ENCODE measurements around the gene CBX3. TPM values are rescaled to one million over a fixed set of nuclear protein-coding genes. Genes with fewer than 3 reads are reported as not detected.

The CBX3 gene
- total RNA-seq, 1 donor: 160 TPM

DNA sequence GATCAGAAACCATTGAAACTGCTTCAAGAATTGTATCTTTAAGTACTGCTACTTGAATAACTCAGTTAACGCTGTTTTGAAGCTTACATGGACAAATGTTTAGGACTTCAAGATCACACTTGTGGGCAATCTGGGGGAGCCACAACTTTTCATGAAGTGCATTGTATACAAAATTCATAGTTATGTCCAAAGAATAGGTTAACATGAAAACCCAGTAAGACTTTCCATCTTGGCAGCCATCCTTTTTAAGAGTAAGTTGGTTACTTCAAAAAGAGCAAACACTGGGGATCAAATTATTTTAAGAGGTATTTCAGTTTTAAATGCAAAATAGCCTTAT is 15.7 kb upstream of the CBX3 start:
- TF ChIP-seq, protein P1, sequence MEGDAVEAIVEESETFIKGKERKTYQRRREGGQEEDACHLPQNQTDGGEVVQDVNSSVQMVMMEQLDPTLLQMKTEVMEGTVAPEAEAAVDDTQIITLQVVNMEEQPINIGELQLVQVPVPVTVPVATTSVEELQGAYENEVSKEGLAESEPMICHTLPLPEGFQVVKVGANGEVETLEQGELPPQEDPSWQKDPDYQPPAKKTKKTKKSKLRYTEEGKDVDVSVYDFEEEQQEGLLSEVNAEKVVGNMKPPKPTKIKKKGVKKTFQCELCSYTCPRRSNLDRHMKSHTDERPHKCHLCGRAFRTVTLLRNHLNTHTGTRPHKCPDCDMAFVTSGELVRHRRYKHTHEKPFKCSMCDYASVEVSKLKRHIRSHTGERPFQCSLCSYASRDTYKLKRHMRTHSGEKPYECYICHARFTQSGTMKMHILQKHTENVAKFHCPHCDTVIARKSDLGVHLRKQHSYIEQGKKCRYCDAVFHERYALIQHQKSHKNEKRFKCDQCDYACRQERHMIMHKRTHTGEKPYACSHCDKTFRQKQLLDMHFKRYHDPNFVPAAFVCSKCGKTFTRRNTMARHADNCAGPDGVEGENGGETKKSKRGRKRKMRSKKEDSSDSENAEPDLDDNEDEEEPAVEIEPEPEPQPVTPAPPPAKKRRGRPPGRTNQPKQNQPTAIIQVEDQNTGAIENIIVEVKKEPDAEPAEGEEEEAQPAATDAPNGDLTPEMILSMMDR (IDR thresholded peaks at IDR 0.05; ENCODE audit: insufficient read depth, low read length): no peak
- DNase-seq (ENCODE audit: low read depth): no peak

DNA sequence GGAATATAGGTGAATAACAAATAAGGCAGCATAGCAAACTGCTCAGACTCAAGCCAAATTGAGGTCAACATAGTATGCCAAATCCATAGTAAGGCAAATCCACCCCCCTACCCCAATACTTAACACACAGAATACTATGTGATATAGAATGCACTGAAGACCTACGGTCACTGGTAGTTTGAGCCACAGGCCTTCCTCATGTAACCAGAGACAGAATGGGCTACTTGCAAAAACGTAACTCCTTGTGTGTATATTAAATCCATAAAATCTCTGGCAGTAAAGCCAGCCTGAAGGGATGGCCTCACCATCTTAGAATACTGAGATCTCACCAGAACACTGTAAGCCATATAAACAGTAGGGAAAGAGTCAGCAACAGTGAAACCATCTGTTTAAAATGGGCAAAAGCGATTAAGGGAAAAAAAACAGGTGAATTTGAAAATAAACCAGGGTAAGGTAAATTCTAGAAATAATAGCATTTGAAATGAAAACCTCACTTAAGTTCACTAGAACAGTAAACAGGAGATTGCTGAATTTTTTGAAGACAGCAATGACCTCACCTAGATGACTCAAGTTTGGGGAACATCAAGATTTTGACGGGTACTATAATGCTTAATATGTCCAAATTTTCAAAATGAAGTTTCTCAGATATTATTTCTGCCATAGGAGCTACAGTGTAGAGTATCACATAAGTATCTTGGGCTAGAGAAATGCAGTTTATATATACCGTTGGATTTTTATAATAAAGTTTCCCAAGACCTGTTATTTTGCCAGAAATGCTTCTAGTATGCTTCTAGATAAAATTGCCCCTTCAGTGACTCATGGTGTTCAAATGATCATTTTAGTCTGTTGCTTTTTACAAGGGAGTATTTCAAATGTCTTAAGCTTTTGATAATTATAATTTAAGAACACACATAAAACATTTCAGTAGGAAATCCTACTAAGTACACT is 14.9 kb upstream of the CBX3 start:
- TF ChIP-seq, protein P1 (IDR thresholded peaks at IDR 0.05; ENCODE audit: insufficient read depth, low read length): no peak
- no peak for DNase-seq (ENCODE audit: low read depth)
- no peak overlapping the region for H3K4me3 ChIP-seq (ENCODE audit: low read depth, low read length)

More for the DNA sequence above, 15.7 kb upstream of the CBX3 start:
- no peak overlapping the region for H3K4me3 ChIP-seq (ENCODE audit: low read depth, low read length)

DNA sequence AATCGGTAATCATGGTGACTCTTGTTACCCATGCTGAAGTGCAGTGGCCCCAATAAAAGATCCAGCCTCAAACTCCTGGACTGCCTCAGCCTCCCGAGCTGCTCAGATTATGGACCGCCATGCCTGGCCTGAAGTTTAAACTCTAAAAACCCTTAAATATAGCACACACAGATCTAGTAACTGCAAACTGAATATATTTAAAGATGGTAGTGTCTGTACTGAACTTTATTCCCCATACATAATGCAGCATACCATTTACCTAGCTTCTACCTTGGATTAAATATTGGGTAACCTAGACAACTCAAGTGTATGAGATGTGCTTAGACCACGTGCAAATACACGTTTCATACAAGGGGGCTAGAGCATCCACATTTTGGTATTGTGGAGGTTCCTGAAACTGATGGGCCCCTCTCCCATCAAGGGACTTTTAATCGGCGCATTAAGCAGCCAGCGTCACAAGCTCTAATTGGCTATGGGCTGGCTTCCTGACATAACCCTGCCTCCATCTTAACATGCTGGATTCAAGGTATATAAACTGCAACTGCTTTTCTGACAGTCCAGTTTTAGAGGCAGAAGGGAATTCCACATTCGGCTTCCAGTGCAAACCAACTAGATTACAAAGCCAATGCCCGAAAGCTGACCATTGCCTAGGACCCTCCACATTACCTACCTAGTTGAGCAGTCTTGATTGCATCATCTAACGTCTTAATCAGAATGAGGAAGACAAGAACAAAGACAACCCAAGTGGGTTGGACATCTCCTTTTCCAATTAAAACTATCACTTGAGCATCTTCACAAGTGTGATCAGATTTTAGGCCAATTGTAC is 14.0 kb upstream of the CBX3 start:
- DNase-seq (ENCODE audit: low read depth): no peak
- TF ChIP-seq, protein P1 (IDR thresholded peaks at IDR 0.05; ENCODE audit: insufficient read depth, low read length): no peak
- no peak overlapping the region for H3K4me3 ChIP-seq (ENCODE audit: low read depth, low read length)

DNA sequence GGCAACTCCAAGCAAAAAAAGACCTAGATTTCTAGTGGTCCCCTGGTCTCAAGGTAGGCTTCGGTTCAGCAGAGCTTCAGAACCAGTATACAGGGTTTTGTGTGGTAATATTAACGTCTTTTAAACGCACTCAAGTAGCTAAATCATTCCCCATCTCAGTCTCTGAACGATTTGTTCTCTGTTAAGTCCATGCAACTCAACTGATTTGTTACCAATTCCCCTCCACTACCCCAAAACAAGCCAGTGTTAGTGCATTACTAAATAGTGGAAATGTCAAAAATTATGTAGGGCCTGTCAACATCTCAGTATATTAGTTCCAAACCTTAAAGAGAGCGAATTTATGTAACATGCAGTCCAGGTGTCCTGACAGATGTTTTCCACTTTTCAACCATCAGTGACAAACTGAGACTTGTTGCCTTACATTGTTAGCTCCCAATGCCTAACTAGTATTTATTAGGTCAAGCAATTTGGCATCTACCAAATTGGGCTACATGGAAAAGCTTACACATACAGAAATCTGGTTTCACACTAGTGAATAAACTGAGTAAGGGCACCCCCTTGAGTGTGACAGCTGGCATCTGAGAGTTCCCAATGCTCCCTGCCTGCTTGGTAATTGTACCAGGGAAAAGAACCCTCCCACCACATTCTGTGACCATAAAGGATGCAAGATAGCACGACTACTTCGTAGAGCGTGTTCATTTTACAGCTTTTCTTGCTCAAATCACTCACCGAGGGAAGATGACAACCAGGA is 13.2 kb upstream of the CBX3 start:
- TF ChIP-seq, protein P1 (IDR thresholded peaks at IDR 0.05; ENCODE audit: insufficient read depth, low read length): no peak

DNA sequence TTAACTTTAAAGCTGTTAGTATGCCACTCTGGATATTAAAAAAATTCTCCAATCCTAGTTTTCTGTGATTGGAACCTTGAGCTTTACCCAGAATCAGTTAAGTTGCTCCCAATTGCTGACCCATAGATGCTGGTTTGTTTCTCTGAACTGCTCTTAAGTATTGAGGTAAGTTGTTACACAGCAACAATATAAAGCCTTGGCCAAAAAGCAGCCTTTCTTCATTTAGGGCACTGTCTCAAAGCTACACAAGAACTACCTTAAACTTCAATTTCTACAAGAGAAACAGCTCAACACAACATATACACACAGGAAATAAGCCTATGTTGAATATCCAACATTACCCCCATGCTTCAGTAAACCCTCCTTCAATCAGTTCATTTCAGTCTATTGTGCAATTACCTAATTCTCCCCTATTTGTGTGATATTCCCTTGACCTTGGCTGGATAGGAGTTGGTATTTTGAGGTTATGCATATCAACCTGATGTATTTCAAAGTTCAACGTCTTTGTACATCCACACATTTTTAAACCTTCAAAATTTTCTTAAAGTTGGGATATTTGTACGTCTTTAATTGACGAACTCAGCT is 12.5 kb upstream of the CBX3 start:
- no peak for DNase-seq (ENCODE audit: low read depth)
- H3K4me3 ChIP-seq (ENCODE audit: low read depth, low read length): no peak overlapping the region
- TF ChIP-seq, protein P1 (IDR thresholded peaks at IDR 0.05; ENCODE audit: insufficient read depth, low read length): no peak

More for the DNA sequence above, 13.2 kb upstream of the CBX3 start:
- no peak overlapping the region for H3K4me3 ChIP-seq (ENCODE audit: low read depth, low read length)
- no peak for DNase-seq (ENCODE audit: low read depth)

DNA sequence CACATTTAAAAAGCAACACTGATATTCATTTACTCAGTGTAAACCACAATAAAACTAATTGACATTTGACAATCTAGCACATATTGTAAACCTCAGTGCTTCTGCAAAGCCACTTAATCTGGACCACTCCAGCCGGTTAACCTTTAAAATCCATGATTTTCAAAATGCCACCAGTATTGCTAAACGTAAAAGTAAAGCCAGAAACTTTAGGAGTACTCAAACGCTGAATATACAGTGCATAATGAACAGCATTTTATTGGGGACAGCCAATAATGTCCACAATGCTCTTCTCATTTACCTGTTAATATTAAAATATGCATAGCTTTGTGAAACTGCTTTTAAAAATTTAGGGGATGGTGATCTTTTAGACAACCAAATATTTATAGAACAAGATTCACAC is 11.8 kb upstream of the CBX3 start:
- TF ChIP-seq, protein P1 (IDR thresholded peaks at IDR 0.05; ENCODE audit: insufficient read depth, low read length): no peak
- no peak overlapping the region for H3K4me3 ChIP-seq (ENCODE audit: low read depth, low read length)
- no peak for DNase-seq (ENCODE audit: low read depth)

All from fibroblast of the aortic adventitia (primary cell).